GM12878 (cell line): Measurements from ENCODE around the gene THBD. TPM values are rescaled to one million over a fixed set of nuclear protein-coding genes. Genes with fewer than 3 reads are reported as not detected.

ENCODE experiments used
- ATAC-seq: fragments of 200-7000 bp; cut with Tn5 transposase; 3 replicates; pipeline ENCODE4 v1.9.1; 2020; ENCODE audit warnings: mild to moderate bottlenecking, moderate library complexity
- BruUV-seq: library from RNA; stranded (reverse); fragments of 400-500 nt; replicated peaks from 2 replicates; lab custom pipeline; 2021; lab: Mats Ljungman, UMichigan
- CTCF ChIA-PET: fragments of 300-600 bp; sonication (Branson Sonifier 250); formaldehyde crosslinking; extraction: SDS; loops from one replicate; lab custom pipeline; 2021; ENCODE audit warnings: inconsistent platforms; lab: Yijun Ruan, JAX
- POLR2A ChIA-PET: fragments of 350-600 bp; formaldehyde crosslinking; extraction: SDS; loops from one replicate; lab custom pipeline; 2021; ENCODE audit warnings: inconsistent platforms; lab: Charles Lee
- RAD21 ChIA-PET: fragments of 300-600 bp; sonication (Branson Sonifier 250); formaldehyde crosslinking; loops from one replicate; lab custom pipeline; 2023; ENCODE audit warnings: antibody characterized with exemption; ENCODE audit not compliant: unreplicated experiment; lab: Charles Lee
- SMC1A ChIA-PET: fragments of 300-600 bp; sonication (Branson Sonifier 250); formaldehyde crosslinking; loops from one replicate; lab custom pipeline; 2023; ENCODE audit not compliant: unreplicated experiment, uncharacterized antibody; lab: Charles Lee
- DNase-seq: peaks from one replicate; pipeline ENCODE4 v3.0.0-alpha.2; 2011; ENCODE audit warnings: low read depth, low spot score
- FAIRE-seq: peaks from 3 replicates; lab custom pipeline; 2011; peaks lifted over from hg19 to GRCh38; lab: Jason Lieb, UNC
- H2AFZ ChIP-seq: 2 replicates; pipeline ENCODE4 v1.6.0; 2011; ENCODE audit warnings: low read depth, low read length, control low read depth; ENCODE audit not compliant: control insufficient read depth
- H3K27ac ChIP-seq: 2 replicates; pipeline ENCODE4 v1.5.1; 2011; ENCODE audit warnings: control low read depth; ENCODE audit not compliant: control insufficient read depth, insufficient read depth
- H3K27me3 ChIP-seq, 2 experiments: replicated peaks in 1 of 2; 2 replicates each; pipeline versions ENCODE4 v1.6.0 to v1.6.1; 2011; ENCODE audit warnings: low read length in 1 of 2; ENCODE audit not compliant: control insufficient read depth in 2 of 2, insufficient read depth in 2 of 2
- H3K36me3 ChIP-seq, 2 experiments: 2 replicates each; pipeline ENCODE4 v1.5.1; 2011; ENCODE audit warnings: low read length in 1 of 2; ENCODE audit not compliant: control insufficient read depth in 2 of 2, insufficient read depth in 2 of 2
- H3K4me1 ChIP-seq: 2 replicates; pipeline ENCODE4 v1.6.1; 2011; ENCODE audit warnings: mild to moderate bottlenecking, low read length, moderate library complexity, mixed read lengths; ENCODE audit not compliant: control insufficient read depth, insufficient read depth
- H3K4me2 ChIP-seq: 2 replicates; pipeline ENCODE4 v1.6.0; 2011; ENCODE audit warnings: control low read depth; ENCODE audit not compliant: control insufficient read depth, insufficient read depth
- H3K4me3 ChIP-seq: fragments of 200-600 bp; sonication (generic); 2 replicates; pipeline ENCODE4 v1.5.1; 2016
- H3K79me2 ChIP-seq: 2 replicates; pipeline ENCODE4 v1.6.0; 2011; ENCODE audit warnings: low read length; ENCODE audit not compliant: control insufficient read depth, insufficient read depth
- H3K9ac ChIP-seq: 2 replicates; pipeline ENCODE4 v1.8.0; 2011; ENCODE audit warnings: low read length, control low read depth, mixed read lengths; ENCODE audit not compliant: control insufficient read depth, insufficient read depth
- H3K9me3 ChIP-seq: replicated peaks from 3 replicates; pipeline ENCODE4 v1.5.1; 2011; ENCODE audit warnings: mild to moderate bottlenecking, low read length; ENCODE audit not compliant: control insufficient read depth, insufficient read depth
- H4K20me1 ChIP-seq: 2 replicates; pipeline ENCODE4 v1.6.0; 2011; ENCODE audit not compliant: control insufficient read depth, insufficient read depth
- JUNB ChIP-seq: IDR thresholded peaks from 2 replicates; pipeline ENCODE4 v1.6.1; 2016; ENCODE audit warnings: antibody characterized with exemption, mild to moderate bottlenecking
- KDM1A ChIP-seq: fragments of 200-600 bp; sonication (generic); IDR thresholded peaks from 2 replicates; pipeline ENCODE4 v1.6.1; 2016; ENCODE audit warnings: borderline replicate concordance
- KLF5 ChIP-seq: fragments of 450-650 bp; IDR thresholded peaks from 2 replicates; pipeline ENCODE4 v1.6.1; 2014; ENCODE audit warnings: mild to moderate bottlenecking; ENCODE audit not compliant: partially characterized antibody
- PAX5 ChIP-seq: IDR thresholded peaks from 2 replicates; pipeline ENCODE4 v1.6.1; 2011; ENCODE audit warnings: low read depth, low read length, borderline replicate concordance
- PAX8 ChIP-seq: fragments of 450-650 bp; IDR thresholded peaks from 2 replicates; pipeline ENCODE4 v1.6.1; 2017; ENCODE audit warnings: mild to moderate bottlenecking, moderate library complexity
- RAD21 ChIP-seq: IDR thresholded peaks from 2 replicates; pipeline ENCODE4 v1.6.1; 2011; ENCODE audit warnings: mild to moderate bottlenecking, low read depth, low read length, moderate library complexity; ENCODE audit not compliant: insufficient read depth
- SIX5 ChIP-seq: IDR thresholded peaks from 2 replicates; pipeline ENCODE4 v1.6.1; 2011; ENCODE audit warnings: mild to moderate bottlenecking, low read depth, low read length, moderate library complexity; ENCODE audit not compliant: severe bottlenecking
- WGBS: methylation state at CpG from one replicate; pipeline ENCODE4 v1.1.6; 2016; ENCODE audit warnings: low lambda C conversion rate; ENCODE audit not compliant: insufficient replicate concordance, insufficient coverage; ENCODE audit errors: missing lambda C conversion rate; 5-methylcytosine and 5-hydroxymethylcytosine counted together
- in situ Hi-C: fragments of 300-500 bp; cut with MboI; formaldehyde crosslinking; loops from 9 replicates; pipeline ENCODE4 v1.14.3; 2018; ENCODE audit warnings: mixed read lengths
- intact Hi-C: fragments of 100-400 bp; cut with micrococcal nuclease; formaldehyde crosslinking; loops from one replicate; pipeline ENCODE4 v1.14.2; 2022; ENCODE audit not compliant: unreplicated experiment
- polyA plus RNA-seq, 11 experiments: library from polyadenylated mRNA; depleted of rRNA in 4 of 11; unstranded in 6 of 11; stranded (reverse) in 5 of 11; fragments of >200 nt; fragmentation: Nextera tagmentation in 4 of 11; fragmentation: Illumina TruSeq in 1 of 11; extraction: Ambion mirVana in 4 of 11; extraction: Trizol in 1 of 11; gene quantifications; 1 replicate in 1 of 11; 2 replicates in 10 of 11; pipeline versions ENCODE4 v1.2.1 to v1.2.3, GENCODE V29; 2011 to 2016; ENCODE audit warnings: inconsistent platforms in 2 of 11, missing spikeins in 2 of 11, low read depth in 1 of 11
- total RNA-seq, 4 experiments: library from RNA; depleted of rRNA in 3 of 4; stranded (reverse); fragments of >200 nt in 3 of 4; fragmentation: Illumina TruSeq in 1 of 4; extraction: Trizol in 1 of 4; gene quantifications; 2 replicates each; pipeline versions ENCODE4 v1.2.1 to v1.2.3, GENCODE V29; 2013 to 2021
- TF ChIP-seq, protein P1 (sequence below): fragments of 450-650 bp; IDR thresholded peaks from 2 replicates; pipeline ENCODE4 v1.6.1; 2017; ENCODE audit warnings: borderline replicate concordance
- TF ChIP-seq, protein P2 (sequence below): fragments of 450-650 bp; conservative IDR thresholded peaks from 2 replicates; pipeline ENCODE4 v1.6.1; 2017; ENCODE audit warnings: mild to moderate bottlenecking, moderate library complexity
- TF ChIP-seq, protein P3 (sequence below): fragments of 450-650 bp; IDR thresholded peaks from 2 replicates; pipeline ENCODE4 v1.6.1; 2014; ENCODE audit warnings: mild to moderate bottlenecking
- TF ChIP-seq, protein P4 (sequence below): IDR thresholded peaks from 2 replicates; pipeline ENCODE4 v1.6.1; 2012; ENCODE audit warnings: low read depth, low read length, improper control_type of control experiment
- TF ChIP-seq, protein P5 (sequence below), 3 experiments: IDR thresholded peaks in 2 of 3; conservative IDR thresholded peaks in 1 of 3; 2 replicates each; pipeline ENCODE4 v1.5.1; 2011; ENCODE audit warnings: low read depth in 3 of 3, low read length in 3 of 3, mild to moderate bottlenecking in 3 of 3, control low read depth in 2 of 3, moderate library complexity in 2 of 3, inconsistent platforms in 1 of 3, mixed read lengths in 1 of 3; ENCODE audit not compliant: control insufficient read depth in 2 of 3, insufficient read depth in 1 of 3; ENCODE audit errors: extremely low read depth in 1 of 3

Gene THBD
- total and polyA plus RNA-seq, 10 of the 15 experiments (the other 5 are each of a cell fraction or from before 2014, with no cell fraction given): not detected

DNA sequence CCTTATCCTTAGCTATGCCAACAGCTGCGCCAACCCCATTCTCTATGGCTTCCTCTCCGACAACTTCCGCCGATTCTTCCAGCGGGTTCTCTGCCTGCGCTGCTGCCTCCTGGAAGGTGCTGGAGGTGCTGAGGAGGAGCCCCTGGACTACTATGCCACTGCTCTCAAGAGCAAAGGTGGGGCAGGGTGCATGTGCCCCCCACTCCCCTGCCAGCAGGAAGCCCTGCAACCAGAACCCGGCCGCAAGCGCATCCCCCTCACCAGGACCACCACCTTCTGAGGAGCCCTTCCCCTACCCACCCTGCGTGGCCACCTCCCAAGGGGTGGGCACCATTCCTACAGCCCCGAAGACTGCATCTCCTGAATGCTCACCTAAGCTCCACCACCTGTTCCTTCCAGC lies 13.1 kb downstream of the THBD start:
- DNase-seq: no peak
- WGBS: 69% methylated on average over 11 of the region's 11 CpGs

More for the DNA sequence above, 13.1 kb downstream of the THBD start:
- Histone ChIP-seq H4K20me1 (no peaks in the 10 kb centered on the region), H3K4me3 (no peak overlapping the region), H3K9me3 (no peaks in the 10 kb centered on the region), H3K4me2 (no peak overlapping the region), H3K9ac (no peak overlapping the region), H3K27me3 (peaks cover 0 to 2% of the 10 kb centered on the region in 2 experiments; a peak in 1 of 4 replicates), H2AFZ (no peak overlapping the region), H3K36me3 (no peaks in the 10 kb centered on the region), H3K79me2 (no peaks in the 10 kb centered on the region), H3K4me1 (no peaks in the 10 kb centered on the region), H3K27ac (no peak overlapping the region)
- BruUV-seq: no TSS peak
- FAIRE-seq: no peak
- no peak for ATAC-seq
- intact Hi-C loops: no loop called here
- SMC1A ChIA-PET: no interaction called here
- in situ Hi-C loops: no loop called here
- CTCF ChIA-PET: no interaction called here
- RAD21 ChIA-PET: no interaction called here
- TF ChIP-seq, protein P1, sequence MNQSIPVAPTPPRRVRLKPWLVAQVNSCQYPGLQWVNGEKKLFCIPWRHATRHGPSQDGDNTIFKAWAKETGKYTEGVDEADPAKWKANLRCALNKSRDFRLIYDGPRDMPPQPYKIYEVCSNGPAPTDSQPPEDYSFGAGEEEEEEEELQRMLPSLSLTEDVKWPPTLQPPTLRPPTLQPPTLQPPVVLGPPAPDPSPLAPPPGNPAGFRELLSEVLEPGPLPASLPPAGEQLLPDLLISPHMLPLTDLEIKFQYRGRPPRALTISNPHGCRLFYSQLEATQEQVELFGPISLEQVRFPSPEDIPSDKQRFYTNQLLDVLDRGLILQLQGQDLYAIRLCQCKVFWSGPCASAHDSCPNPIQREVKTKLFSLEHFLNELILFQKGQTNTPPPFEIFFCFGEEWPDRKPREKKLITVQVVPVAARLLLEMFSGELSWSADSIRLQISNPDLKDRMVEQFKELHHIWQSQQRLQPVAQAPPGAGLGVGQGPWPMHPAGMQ: no peak
- TF ChIP-seq PAX8 (no peak), KLF5 (no peak), SIX5 (no peak), KDM1A (no peak), JUNB (no peak), PAX5 (no peak), RAD21 (no peak)
- TF ChIP-seq, protein P2, sequence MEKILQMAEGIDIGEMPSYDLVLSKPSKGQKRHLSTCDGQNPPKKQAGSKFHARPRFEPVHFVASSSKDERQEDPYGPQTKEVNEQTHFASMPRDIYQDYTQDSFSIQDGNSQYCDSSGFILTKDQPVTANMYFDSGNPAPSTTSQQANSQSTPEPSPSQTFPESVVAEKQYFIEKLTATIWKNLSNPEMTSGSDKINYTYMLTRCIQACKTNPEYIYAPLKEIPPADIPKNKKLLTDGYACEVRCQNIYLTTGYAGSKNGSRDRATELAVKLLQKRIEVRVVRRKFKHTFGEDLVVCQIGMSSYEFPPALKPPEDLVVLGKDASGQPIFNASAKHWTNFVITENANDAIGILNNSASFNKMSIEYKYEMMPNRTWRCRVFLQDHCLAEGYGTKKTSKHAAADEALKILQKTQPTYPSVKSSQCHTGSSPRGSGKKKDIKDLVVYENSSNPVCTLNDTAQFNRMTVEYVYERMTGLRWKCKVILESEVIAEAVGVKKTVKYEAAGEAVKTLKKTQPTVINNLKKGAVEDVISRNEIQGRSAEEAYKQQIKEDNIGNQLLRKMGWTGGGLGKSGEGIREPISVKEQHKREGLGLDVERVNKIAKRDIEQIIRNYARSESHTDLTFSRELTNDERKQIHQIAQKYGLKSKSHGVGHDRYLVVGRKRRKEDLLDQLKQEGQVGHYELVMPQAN: no peak
- TF ChIP-seq, protein P3, sequence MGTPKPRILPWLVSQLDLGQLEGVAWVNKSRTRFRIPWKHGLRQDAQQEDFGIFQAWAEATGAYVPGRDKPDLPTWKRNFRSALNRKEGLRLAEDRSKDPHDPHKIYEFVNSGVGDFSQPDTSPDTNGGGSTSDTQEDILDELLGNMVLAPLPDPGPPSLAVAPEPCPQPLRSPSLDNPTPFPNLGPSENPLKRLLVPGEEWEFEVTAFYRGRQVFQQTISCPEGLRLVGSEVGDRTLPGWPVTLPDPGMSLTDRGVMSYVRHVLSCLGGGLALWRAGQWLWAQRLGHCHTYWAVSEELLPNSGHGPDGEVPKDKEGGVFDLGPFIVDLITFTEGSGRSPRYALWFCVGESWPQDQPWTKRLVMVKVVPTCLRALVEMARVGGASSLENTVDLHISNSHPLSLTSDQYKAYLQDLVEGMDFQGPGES: no peak
- TF ChIP-seq, protein P4, sequence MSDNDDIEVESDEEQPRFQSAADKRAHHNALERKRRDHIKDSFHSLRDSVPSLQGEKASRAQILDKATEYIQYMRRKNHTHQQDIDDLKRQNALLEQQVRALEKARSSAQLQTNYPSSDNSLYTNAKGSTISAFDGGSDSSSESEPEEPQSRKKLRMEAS: no peak
- TF ChIP-seq, protein P5, sequence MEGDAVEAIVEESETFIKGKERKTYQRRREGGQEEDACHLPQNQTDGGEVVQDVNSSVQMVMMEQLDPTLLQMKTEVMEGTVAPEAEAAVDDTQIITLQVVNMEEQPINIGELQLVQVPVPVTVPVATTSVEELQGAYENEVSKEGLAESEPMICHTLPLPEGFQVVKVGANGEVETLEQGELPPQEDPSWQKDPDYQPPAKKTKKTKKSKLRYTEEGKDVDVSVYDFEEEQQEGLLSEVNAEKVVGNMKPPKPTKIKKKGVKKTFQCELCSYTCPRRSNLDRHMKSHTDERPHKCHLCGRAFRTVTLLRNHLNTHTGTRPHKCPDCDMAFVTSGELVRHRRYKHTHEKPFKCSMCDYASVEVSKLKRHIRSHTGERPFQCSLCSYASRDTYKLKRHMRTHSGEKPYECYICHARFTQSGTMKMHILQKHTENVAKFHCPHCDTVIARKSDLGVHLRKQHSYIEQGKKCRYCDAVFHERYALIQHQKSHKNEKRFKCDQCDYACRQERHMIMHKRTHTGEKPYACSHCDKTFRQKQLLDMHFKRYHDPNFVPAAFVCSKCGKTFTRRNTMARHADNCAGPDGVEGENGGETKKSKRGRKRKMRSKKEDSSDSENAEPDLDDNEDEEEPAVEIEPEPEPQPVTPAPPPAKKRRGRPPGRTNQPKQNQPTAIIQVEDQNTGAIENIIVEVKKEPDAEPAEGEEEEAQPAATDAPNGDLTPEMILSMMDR (IDR thresholded peaks at IDR 0.05 in 2 of 3, conservative IDR thresholded peaks at IDR 0.05 in 1 of 3; ENCODE audit: control insufficient read depth in 2 of 3, extremely low read depth in 1 of 3, insufficient read depth in 1 of 3, low read depth in 3 of 3, low read length in 3 of 3): no peak
- POLR2A ChIA-PET: no interaction called here
